Head of caudate nucleus (tissue), 42 donors: ENCODE data around the gene MRGPRD.

Experiments used
- DNase-seq, 42 donors: peaks; one replicate each; pipeline versions ENCODE4 v3.0.0 to v3.0.0-alpha.2; 2020 to 2021; ENCODE audit warnings: mixed read lengths in 7 of 42
- intact Hi-C: fragments of 100-400 bp; cut with DNase I; formaldehyde crosslinking; loops from one replicate; pipeline ENCODE4 v1.15.0; 2022

MRGPRD gene

GRCh38 chr11:68997995-68998348 is 17.2 kb upstream of the MRGPRD start:
- intact Hi-C loops: no loop called here
- no peak for DNase-seq

- DNase-seq: peak in 4 of 42 donors; percentile 5 to 39 (median 16)
- intact Hi-C loops: no loop called here
Observed at GRCh38 chr11:68997124-68997994, 16.6 kb upstream of the MRGPRD start.

GRCh38 chr11:68996376-68997123 is 15.8 kb upstream of the MRGPRD start:
- intact Hi-C loops: no loop called here
- DNase-seq: peak in 6 of 42 donors; percentile 0 to 23 (median 6)

GRCh38 chr11:68994894-68995285 is 14.1 kb upstream of the MRGPRD start:
- intact Hi-C loops: no loop called here
- DNase-seq: no peak

- peak in 12 of 42 donors; percentile 0 to 33 (median 8) for DNase-seq
- intact Hi-C loops: no loop called here
Observed at GRCh38 chr11:68994161-68994893, 13.5 kb upstream of the MRGPRD start.

GRCh38 chr11:68993546-68993945 is 12.8 kb upstream of the MRGPRD start:
- intact Hi-C loops: no loop called here
- DNase-seq: no peak

GRCh38 chr11:68992743-68993255 is 12.0 kb upstream of the MRGPRD start:
- intact Hi-C loops: no loop called here
- peak in 9 of 42 donors; percentile 1 to 15 (median 6) for DNase-seq

GRCh38 chr11:68990995-68991780 is 10.4 kb upstream of the MRGPRD start:
- intact Hi-C loops: no loop called here
- peak in 8 of 42 donors; percentile 3 to 19 (median 8) for DNase-seq

GRCh38 chr11:68989936-68990606 is 9.3 kb upstream of the MRGPRD start:
- intact Hi-C loops: no loop called here

GRCh38 chr11:68988491-68988890 is 7.7 kb upstream of the MRGPRD start:
- DNase-seq: no peak
- intact Hi-C loops: no loop called here

More at GRCh38 chr11:68989936-68990606, 9.3 kb upstream of the MRGPRD start:
- DNase-seq: peak in 8 of 42 donors; percentile 1 to 37 (median 8)

- no peak for DNase-seq
- intact Hi-C loops: no loop called here
Observed at GRCh38 chr11:68987211-68987610, 6.4 kb upstream of the MRGPRD start.

- DNase-seq: peak in 12 of 42 donors; percentile 3 to 70 (median 16)
- intact Hi-C loops: no loop called here
Observed at GRCh38 chr11:68983801-68984200, 3.0 kb upstream of the MRGPRD start.

- intact Hi-C loops: no loop called here
Observed at GRCh38 chr11:68982134-68982533, 1.3 kb upstream of the MRGPRD start.

GRCh38 chr11:68979931-68980775 is 633 bp downstream of the MRGPRD start:
- intact Hi-C loops: no loop called here
- peak in 6 of 42 donors; percentile 2 to 21 (median 8) for DNase-seq

More at GRCh38 chr11:68982134-68982533, 1.3 kb upstream of the MRGPRD start:
- no peak for DNase-seq

GRCh38 chr11:68978931-68979594 is 1.7 kb downstream of the MRGPRD start:
- intact Hi-C loops: no loop called here
- peak in 6 of 42 donors; percentile 7 to 23 (median 12) for DNase-seq

- intact Hi-C loops: no loop called here
- peak in 2 of 42 donors; percentile 4 to 8 for DNase-seq
Observed at GRCh38 chr11:68978626-68978930, 2.2 kb downstream of the MRGPRD start.
